GM21528 (cell line): ENCODE measurements around the gene LEFTY1.

Experiments
- ATAC-seq: cut with Tn5 transposase; IDR thresholded peaks from one replicate; pipeline ENCODE4 v1.9.1; 2021; ENCODE audit warnings: mild to moderate bottlenecking, moderate library complexity; ENCODE audit not compliant: unreplicated experiment, low FRiP score

Gene LEFTY1

GRCh38 chr1:225917101-225917500 lies 28.2 kb upstream of the LEFTY1 start:
- no peak for ATAC-seq

GRCh38 chr1:225915538-225915991 lies 26.6 kb upstream of the LEFTY1 start:
- no peak for ATAC-seq

- ATAC-seq: no peak
Measured at GRCh38 chr1:225914947-225915346, 26.0 kb upstream of the LEFTY1 start.

GRCh38 chr1:225914391-225914790 lies 25.4 kb upstream of the LEFTY1 start:
- ATAC-seq: no peak

GRCh38 chr1:225911191-225912130 lies 22.5 kb upstream of the LEFTY1 start:
- no peak for ATAC-seq

- no peak for ATAC-seq
Measured at GRCh38 chr1:225909477-225909876, 20.5 kb upstream of the LEFTY1 start.

GRCh38 chr1:225908773-225909172 lies 19.8 kb upstream of the LEFTY1 start:
- ATAC-seq: no peak

- no peak for ATAC-seq
Measured at GRCh38 chr1:225908013-225908640, 19.2 kb upstream of the LEFTY1 start.

- no peak for ATAC-seq
Measured at GRCh38 chr1:225907341-225907740, 18.4 kb upstream of the LEFTY1 start.

GRCh38 chr1:225906467-225906866 lies 17.5 kb upstream of the LEFTY1 start:
- no peak for ATAC-seq

- ATAC-seq: no peak
Measured at GRCh38 chr1:225903623-225904022, 14.7 kb upstream of the LEFTY1 start.

- no peak for ATAC-seq
Measured at GRCh38 chr1:225899044-225899925, 10.3 kb upstream of the LEFTY1 start.

GRCh38 chr1:225897595-225898514 lies 8.9 kb upstream of the LEFTY1 start:
- no peak for ATAC-seq

- ATAC-seq: peak; percentile 100
Measured at GRCh38 chr1:225896937-225897549, 8.1 kb upstream of the LEFTY1 start.

- no peak for ATAC-seq
Measured at GRCh38 chr1:225896494-225896893, 7.5 kb upstream of the LEFTY1 start.

- ATAC-seq: no peak
Measured at GRCh38 chr1:225892307-225892706, 3.4 kb upstream of the LEFTY1 start.

GRCh38 chr1:225891229-225891972 lies 2.5 kb upstream of the LEFTY1 start:
- ATAC-seq: no peak

GRCh38 chr1:225890346-225891228 lies 1.6 kb upstream of the LEFTY1 start:
- ATAC-seq: no peak
